ENCODE data around the gene SELE. TPM values are rescaled to one million over a fixed set of nuclear protein-coding genes. Genes with fewer than 3 reads are reported as not detected.
A peak's percentile ranks its signal among the peaks of the same experiment; 100 is the strongest.
"Not testable (repeated sequence)": the region's sequence is repeated elsewhere in the genome, so short reads cannot be mapped to it uniquely, and the experiment has no call there.

The SELE gene
- total RNA-seq, 2 donors from 2014 or later: 0.59 to 3.6 TPM

- intact Hi-C loops (cut with DNase I): no loop called here
- DNase-seq (no peak), ATAC-seq (peak in 1 of 2 donors; percentile 53)
These were observed 41.0 kb downstream of the SELE start for GRCh38 chr1:169692756-169693460.

- intact Hi-C loops (cut with DNase I): no loop called here
- DNase-seq (no peak), ATAC-seq (no peak)
These were observed 43.4 kb downstream of the SELE start for GRCh38 chr1:169690489-169690888.

- DNase-seq: no peak
- intact Hi-C loops (cut with DNase I): no loop called here
- no peak for ATAC-seq
These were observed 44.5 kb downstream of the SELE start for GRCh38 chr1:169689395-169689794.

GRCh38 chr1:169688377-169688776 lies 45.5 kb downstream of the SELE start:
- DNase-seq; ATAC-seq; intact Hi-C loops (cut with DNase I): not testable (repeated sequence)

DNA sequence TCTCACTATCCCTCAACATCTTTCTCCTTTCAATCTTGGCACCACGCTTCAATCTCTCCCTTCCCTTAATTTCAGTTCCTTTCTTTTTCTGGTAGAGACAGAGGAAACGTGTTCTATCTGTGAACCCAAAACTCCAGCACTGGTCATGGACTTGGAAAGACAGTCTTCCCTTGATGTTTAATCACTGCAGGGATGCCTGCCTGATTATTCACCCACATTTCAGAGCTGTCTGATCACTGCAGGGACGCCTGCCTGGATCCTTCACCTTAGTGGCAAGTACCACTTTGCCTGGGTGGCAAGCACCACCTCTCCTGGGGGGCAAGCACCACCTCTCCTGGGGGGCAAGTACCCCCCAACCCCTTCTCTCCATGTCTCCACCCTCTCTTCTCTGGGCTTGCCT lies 50.2 kb downstream of the SELE start:
- no peak for DNase-seq
- ATAC-seq: no peak
- intact Hi-C loops (cut with DNase I): no loop called here

DNA sequence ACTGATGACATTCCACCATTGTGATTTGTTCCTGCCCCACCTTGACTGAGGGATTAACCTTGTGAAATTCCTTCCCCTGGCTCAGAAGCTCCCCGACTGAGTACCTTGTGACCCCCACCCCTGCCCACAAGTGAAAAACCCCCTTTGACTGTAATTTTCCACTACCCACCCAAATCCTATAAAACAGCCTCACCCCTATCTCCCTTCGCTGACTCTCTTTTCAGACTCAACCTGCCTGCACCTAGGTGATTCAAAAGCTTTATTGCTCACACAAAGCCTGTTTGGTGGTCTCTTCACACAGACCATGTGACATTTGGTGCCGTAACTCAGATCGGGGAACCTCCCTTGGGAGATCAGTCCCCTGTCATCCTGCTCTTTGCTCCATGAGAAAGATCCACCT lies 50.7 kb downstream of the SELE start:
- intact Hi-C loops (cut with DNase I); DNase-seq; ATAC-seq: not testable (repeated sequence)

- intact Hi-C loops (cut with DNase I): no loop called here
- DNase-seq: no peak
- no peak for ATAC-seq
These were observed 51.8 kb downstream of the SELE start for GRCh38 chr1:169682071-169682470.

GRCh38 chr1:169681140-169681539 lies 52.7 kb downstream of the SELE start:
- intact Hi-C loops (cut with DNase I): no loop called here
- DNase-seq (no peak), ATAC-seq (no peak)

DNA sequence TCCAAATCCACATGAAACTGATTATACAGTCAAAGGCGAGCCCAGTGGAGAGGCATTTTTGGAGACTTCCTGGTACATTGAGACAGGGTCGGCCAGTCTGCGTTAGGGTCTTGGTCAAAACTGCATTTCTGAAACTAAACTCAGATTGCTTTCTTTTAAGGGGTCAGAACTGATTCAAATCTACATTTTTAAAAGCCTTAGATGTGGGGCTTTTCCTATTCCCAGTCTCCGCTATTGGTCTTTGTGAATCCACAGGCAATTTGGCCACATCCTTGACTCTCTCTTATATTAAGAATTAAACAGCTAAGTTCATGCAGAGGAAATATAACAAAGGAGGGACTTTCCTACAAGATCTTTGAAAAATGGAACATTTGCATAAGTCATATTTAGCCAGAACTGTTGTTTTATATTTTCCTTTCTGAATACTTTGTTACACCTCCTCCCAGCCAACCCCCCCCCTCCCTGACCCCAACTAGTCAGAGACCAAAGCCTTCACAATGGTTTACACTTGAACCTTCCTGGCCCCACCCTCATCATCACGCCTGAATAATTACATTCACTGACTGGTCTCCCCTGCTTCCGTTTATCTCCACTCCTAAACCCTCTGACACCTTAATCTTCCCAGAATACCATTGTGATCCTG lies 53.4 kb downstream of the SELE start:
- ATAC-seq (no peak), DNase-seq (no peak)
- intact Hi-C loops (cut with DNase I): no loop called here

DNA sequence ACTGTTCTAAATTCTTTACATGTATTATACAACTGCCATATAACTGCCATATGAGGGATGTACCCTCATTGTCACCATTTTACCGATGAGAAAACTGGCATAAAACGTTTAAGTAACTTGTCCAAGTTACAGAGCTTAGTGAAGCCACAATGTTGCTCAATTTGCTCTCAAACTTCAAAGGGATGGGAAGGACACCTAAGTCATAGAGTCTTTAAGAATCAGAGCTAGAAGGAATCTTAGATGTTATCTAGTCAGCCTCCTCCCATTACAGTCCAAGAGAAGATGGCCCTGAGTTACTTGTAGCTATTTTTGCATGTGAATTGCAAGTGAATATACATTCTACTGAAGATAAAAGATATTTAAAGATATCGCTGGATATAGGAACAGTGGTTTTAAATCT lies 54.2 kb downstream of the SELE start:
- intact Hi-C loops (cut with DNase I): no loop called here
- ATAC-seq (no peak), DNase-seq (no peak)

- ATAC-seq (peak in 1 of 2 donors; percentile 54), DNase-seq (no peak)
- intact Hi-C loops (cut with DNase I): no loop called here
These were observed 57.9 kb downstream of the SELE start for GRCh38 chr1:169676001-169676400.

Other genes with a start within 250 kb of the SELE start
- 10 to 100 TPM; 17.8 to 28.7 TPM for gene SLC19A2, start 248.1 kb downstream of the SELE start, total RNA-seq
- gene F5, start 147.6 kb downstream of the SELE start, total RNA-seq: 10 to 100 TPM; 17.8 to 20.9 TPM
- gene SELP, start 104.0 kb downstream of the SELE start, total RNA-seq: 10 to 100 TPM; 12.4 to 22.5 TPM
- 1 to 10 TPM; 3.0 to 4.7 TPM for gene SELL, start 22.5 kb downstream of the SELE start, total RNA-seq
- gene METTL18, start 60.8 kb upstream of the SELE start, total RNA-seq: 1 to 10 TPM; 5.1 to 6.3 TPM
- gene SCYL3, start 159.8 kb upstream of the SELE start, total RNA-seq: 1 to 10 TPM; 5.5 to 6.1 TPM